Right lobe of liver (tissue), 4 donors: ENCODE data around the gene PROB1.
"Not testable (repeated sequence)": the region's sequence is repeated elsewhere in the genome, so short reads cannot be mapped to it uniquely, and the experiment has no call there.

Experiments used
- CTCF ChIP-seq, 4 donors: fragments of 200-600 bp in 3 of 4; fragments of 450-650 bp in 1 of 4; IDR thresholded peaks; one replicate each; pipeline versions ENCODE4 v1.5.1 to v1.8.0; 2016 to 2022; ENCODE audit warnings: antibody characterized with exemption in 4 of 4, mild to moderate bottlenecking in 2 of 4
- POLR2A ChIP-seq: fragments of 450-650 bp; IDR thresholded peaks from one replicate; pipeline ENCODE4 v1.6.1; 2017; ENCODE audit warnings: antibody characterized with exemption, mild to moderate bottlenecking
- donor health status: DM: no; HTN: no; CAD: no.
- donor health status: DM: no; HTN: no; CAD: no.
- donor health status: DM: no; HTN: yes; CAD: no.

DNA sequence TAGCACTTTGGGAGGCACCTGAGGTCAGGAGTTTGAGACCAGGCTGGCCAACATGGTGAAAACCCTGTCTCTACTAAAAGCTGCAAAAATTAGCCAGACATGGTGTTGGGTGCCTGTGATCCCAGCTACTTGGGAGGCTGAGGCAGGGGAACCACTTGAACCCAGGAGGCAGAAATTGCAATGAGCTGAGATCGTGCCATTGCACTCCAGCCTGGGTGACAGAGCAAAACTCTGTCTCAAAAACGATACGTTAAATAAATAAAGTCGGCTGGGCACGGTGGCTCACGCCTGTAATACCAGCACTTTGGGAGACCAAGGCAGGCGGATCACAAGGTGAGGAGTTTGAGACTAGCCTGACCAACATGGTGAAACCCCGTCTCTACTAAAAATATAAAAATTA is 39.0 kb downstream of the PROB1 start:
- not testable (repeated sequence) for TF ChIP-seq POLR2A; CTCF (IDR thresholded peaks at IDR 0.05)
